ENCODE results near the gene MAP4K3.

The MAP4K3 gene

GRCh38 chr2:39443009-39443408 lies 5.9 kb upstream of the MAP4K3 start:
- Histone ChIP-seq H3K4me1 (ENCODE audit: insufficient read depth, insufficient read length) (no peaks in the 10 kb centered on the region), H3K4me3 (ENCODE audit: insufficient read length, low read depth) (no peak overlapping the region), H3K9ac (ENCODE audit: insufficient read length, low read depth) (no peak overlapping the region), H3K27me3 (ENCODE audit: insufficient read depth, insufficient read length) (no peaks in the 10 kb centered on the region), H3K36me3 (ENCODE audit: insufficient read depth, insufficient read length, low read length) (no peaks in the 10 kb centered on the region), H3K9me3 (ENCODE audit: insufficient read depth, low read length) (peaks cover 6% of the 10 kb centered on the region; the same call in 1 of the 2 replicates)
- DNase-seq (ENCODE audit: low read depth, low spot score), result no peak
- TF ChIP-seq YY1 (IDR thresholded peaks at IDR 0.05; ENCODE audit: insufficient read depth, insufficient read length), result no peak
- TF ChIP-seq ZNF274 (IDR thresholded peaks at IDR 0.05; ENCODE audit: low read depth, low read length), result no peak
- TF ChIP-seq SUZ12 (IDR thresholded peaks at IDR 0.05; ENCODE audit: extremely low read depth, insufficient read depth, insufficient read length), result no peak

GRCh38 chr2:39437522-39438296 lies 624 bp upstream of the MAP4K3 start:
- Histone ChIP-seq H3K4me1 (ENCODE audit: insufficient read depth, insufficient read length) (peaks cover 7% of the 10 kb centered on the region), H3K9ac (ENCODE audit: insufficient read length, low read depth) (peak overlapping the region; percentile 82), H3K27me3 (ENCODE audit: insufficient read depth, insufficient read length) (no peaks in the 10 kb centered on the region), H3K4me3 (ENCODE audit: insufficient read length, low read depth) (peak overlapping the region; percentile 89), H3K36me3 (ENCODE audit: insufficient read depth, insufficient read length, low read length) (no peaks in the 10 kb centered on the region), H3K9me3 (ENCODE audit: insufficient read depth, low read length) (peaks cover under 1% of the 10 kb centered on the region; the same call in 1 of the 2 replicates)
- no peak for DNase-seq (ENCODE audit: low read depth, low spot score)
- TF ChIP-seq SUZ12 (IDR thresholded peaks at IDR 0.05; ENCODE audit: extremely low read depth, insufficient read depth, insufficient read length) (no peak), ZNF274 (IDR thresholded peaks at IDR 0.05; ENCODE audit: low read depth, low read length) (no peak)

GRCh38 chr2:39435741-39436591 lies 1.1 kb downstream of the MAP4K3 start:
- no peak for TF ChIP-seq ZNF274 (IDR thresholded peaks at IDR 0.05; ENCODE audit: low read depth, low read length)
- Histone ChIP-seq H3K4me3 (ENCODE audit: insufficient read length, low read depth) (peak overlapping the region; percentile 89), H3K27me3 (ENCODE audit: insufficient read depth, insufficient read length) (no peaks in the 10 kb centered on the region), H3K9me3 (ENCODE audit: insufficient read depth, low read length) (no peaks in the 10 kb centered on the region), H3K36me3 (ENCODE audit: insufficient read depth, insufficient read length, low read length) (no peaks in the 10 kb centered on the region), H3K4me1 (ENCODE audit: insufficient read depth, insufficient read length) (peaks cover 7% of the 10 kb centered on the region), H3K9ac (ENCODE audit: insufficient read length, low read depth) (peak overlapping the region; percentile 92)
- DNase-seq (ENCODE audit: low read depth, low spot score), result no peak

- Histone ChIP-seq H3K9me3 (ENCODE audit: insufficient read depth, low read length) (no peaks in the 10 kb centered on the region), H3K9ac (ENCODE audit: insufficient read length, low read depth) (no peak overlapping the region), H3K36me3 (ENCODE audit: insufficient read depth, insufficient read length, low read length) (no peaks in the 10 kb centered on the region), H3K27me3 (ENCODE audit: insufficient read depth, insufficient read length) (no peaks in the 10 kb centered on the region), H3K4me3 (ENCODE audit: insufficient read length, low read depth) (no peak overlapping the region), H3K4me1 (ENCODE audit: insufficient read depth, insufficient read length) (peaks cover 7% of the 10 kb centered on the region)
- TF ChIP-seq YY1 (IDR thresholded peaks at IDR 0.05; ENCODE audit: insufficient read depth, insufficient read length) (no peak), ZNF274 (IDR thresholded peaks at IDR 0.05; ENCODE audit: low read depth, low read length) (no peak)
- DNase-seq (ENCODE audit: low read depth, low spot score), result no peak
Measured at GRCh38 chr2:39435234-39435633, 1.9 kb downstream of the MAP4K3 start.

GRCh38 chr2:39434233-39434897 lies 2.7 kb downstream of the MAP4K3 start:
- Histone ChIP-seq H3K9ac (ENCODE audit: insufficient read length, low read depth) (no peak overlapping the region), H3K9me3 (ENCODE audit: insufficient read depth, low read length) (no peaks in the 10 kb centered on the region), H3K4me1 (ENCODE audit: insufficient read depth, insufficient read length) (peaks cover 7% of the 10 kb centered on the region), H3K4me3 (ENCODE audit: insufficient read length, low read depth) (no peak overlapping the region), H3K27me3 (ENCODE audit: insufficient read depth, insufficient read length) (no peaks in the 10 kb centered on the region), H3K36me3 (ENCODE audit: insufficient read depth, insufficient read length, low read length) (peaks cover 4% of the 10 kb centered on the region)
- DNase-seq (ENCODE audit: low read depth, low spot score), result no peak
- TF ChIP-seq YY1 (IDR thresholded peaks at IDR 0.05; ENCODE audit: insufficient read depth, insufficient read length) (no peak), ZNF274 (IDR thresholded peaks at IDR 0.05; ENCODE audit: low read depth, low read length) (no peak), SUZ12 (IDR thresholded peaks at IDR 0.05; ENCODE audit: extremely low read depth, insufficient read depth, insufficient read length) (no peak)

- no peak for DNase-seq (ENCODE audit: low read depth, low spot score)
- Histone ChIP-seq H3K4me3 (ENCODE audit: insufficient read length, low read depth) (no peak overlapping the region), H3K36me3 (ENCODE audit: insufficient read depth, insufficient read length, low read length) (peaks cover 4% of the 10 kb centered on the region), H3K9ac (ENCODE audit: insufficient read length, low read depth) (no peak overlapping the region), H3K4me1 (ENCODE audit: insufficient read depth, insufficient read length) (peaks cover 7% of the 10 kb centered on the region), H3K9me3 (ENCODE audit: insufficient read depth, low read length) (no peaks in the 10 kb centered on the region), H3K27me3 (ENCODE audit: insufficient read depth, insufficient read length) (no peaks in the 10 kb centered on the region)
- no peak for TF ChIP-seq YY1 (IDR thresholded peaks at IDR 0.05; ENCODE audit: insufficient read depth, insufficient read length)
- TF ChIP-seq SUZ12 (IDR thresholded peaks at IDR 0.05; ENCODE audit: extremely low read depth, insufficient read depth, insufficient read length), result no peak
- TF ChIP-seq ZNF274 (IDR thresholded peaks at IDR 0.05; ENCODE audit: low read depth, low read length), result no peak
Measured at GRCh38 chr2:39433586-39434195, 3.4 kb downstream of the MAP4K3 start.

Data from NT2/D1 (cell line).